ENCODE results near the gene UGT3A2.
"Not testable (repeated sequence)": the region's sequence is repeated elsewhere in the genome, so short reads cannot be mapped to it uniquely, and the experiment has no call there.

The UGT3A2 gene

DNA sequence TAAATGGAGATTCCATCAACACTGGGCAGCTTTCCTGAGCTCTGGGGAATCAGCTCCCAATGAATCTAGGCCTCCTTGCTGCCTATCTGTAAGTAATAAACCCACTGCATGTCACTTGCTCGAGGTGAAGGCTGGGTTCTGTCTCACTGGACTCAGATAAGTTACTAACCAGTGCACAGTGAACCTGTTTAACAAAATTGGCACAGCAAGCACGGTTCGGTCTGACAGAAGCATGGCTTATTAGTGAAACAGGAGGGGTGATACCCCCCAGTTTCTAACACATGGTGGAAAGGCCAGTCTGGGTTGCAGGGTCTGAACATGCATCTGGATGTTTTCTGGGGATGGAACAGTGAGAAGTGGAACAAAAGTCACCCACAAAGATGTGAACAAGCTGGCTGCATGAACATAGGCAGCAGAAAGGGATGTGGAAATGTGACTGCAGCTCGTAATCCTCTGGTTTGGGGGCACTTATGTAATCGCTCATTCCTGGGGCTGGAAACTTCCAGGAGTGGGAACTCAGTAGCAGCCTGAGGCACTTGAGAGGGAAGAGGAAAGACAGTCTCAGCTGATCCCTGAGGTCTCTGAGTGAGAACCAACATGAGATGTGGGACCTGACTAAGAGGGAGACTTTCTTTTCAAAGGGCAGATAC is 37.7 kb downstream of the UGT3A2 start:
- TF ChIP-seq, protein P1, sequence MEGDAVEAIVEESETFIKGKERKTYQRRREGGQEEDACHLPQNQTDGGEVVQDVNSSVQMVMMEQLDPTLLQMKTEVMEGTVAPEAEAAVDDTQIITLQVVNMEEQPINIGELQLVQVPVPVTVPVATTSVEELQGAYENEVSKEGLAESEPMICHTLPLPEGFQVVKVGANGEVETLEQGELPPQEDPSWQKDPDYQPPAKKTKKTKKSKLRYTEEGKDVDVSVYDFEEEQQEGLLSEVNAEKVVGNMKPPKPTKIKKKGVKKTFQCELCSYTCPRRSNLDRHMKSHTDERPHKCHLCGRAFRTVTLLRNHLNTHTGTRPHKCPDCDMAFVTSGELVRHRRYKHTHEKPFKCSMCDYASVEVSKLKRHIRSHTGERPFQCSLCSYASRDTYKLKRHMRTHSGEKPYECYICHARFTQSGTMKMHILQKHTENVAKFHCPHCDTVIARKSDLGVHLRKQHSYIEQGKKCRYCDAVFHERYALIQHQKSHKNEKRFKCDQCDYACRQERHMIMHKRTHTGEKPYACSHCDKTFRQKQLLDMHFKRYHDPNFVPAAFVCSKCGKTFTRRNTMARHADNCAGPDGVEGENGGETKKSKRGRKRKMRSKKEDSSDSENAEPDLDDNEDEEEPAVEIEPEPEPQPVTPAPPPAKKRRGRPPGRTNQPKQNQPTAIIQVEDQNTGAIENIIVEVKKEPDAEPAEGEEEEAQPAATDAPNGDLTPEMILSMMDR (IDR thresholded peaks at IDR 0.05; ENCODE audit: low read depth, low read length) = no peak
- H3K4me3 ChIP-seq (ENCODE audit: low read depth, low read length) = no peak overlapping the region
- no peaks in the 10 kb centered on the region for H3K27me3 ChIP-seq
- no peaks in the 10 kb centered on the region for H3K9me3 ChIP-seq
- no peaks in the 10 kb centered on the region for H3K4me1 ChIP-seq
- DNase-seq = no peak
- no peaks in the 10 kb centered on the region for H3K36me3 ChIP-seq

DNA sequence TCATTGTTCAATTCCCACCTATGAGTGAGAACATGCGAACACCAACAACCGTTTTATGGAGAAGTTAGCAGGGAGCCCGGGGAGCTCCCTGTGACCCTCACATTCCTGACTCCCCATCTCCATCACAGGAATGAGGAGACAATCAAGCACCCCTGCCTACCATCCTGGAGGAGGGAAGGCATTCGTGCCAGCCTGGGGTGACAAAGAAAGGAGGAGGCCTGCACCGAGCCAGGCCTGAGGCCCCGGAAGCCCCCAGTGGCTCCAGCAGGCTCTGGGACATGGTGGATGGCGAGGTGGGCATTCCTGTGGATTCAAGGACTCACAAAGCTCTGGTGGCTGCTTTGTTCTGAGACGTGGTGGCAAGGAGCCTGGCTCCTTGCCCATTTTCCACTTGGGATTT is 39.0 kb downstream of the UGT3A2 start:
- TF ChIP-seq, protein P1 (IDR thresholded peaks at IDR 0.05; ENCODE audit: low read depth, low read length) = no peak
- Histone ChIP-seq H3K36me3 (no peaks in the 10 kb centered on the region), H3K9me3 (no peaks in the 10 kb centered on the region), H3K4me1 (no peaks in the 10 kb centered on the region), H3K27me3 (no peaks in the 10 kb centered on the region), H3K4me3 (ENCODE audit: low read depth, low read length) (no peak overlapping the region)
- no peak for DNase-seq

DNA sequence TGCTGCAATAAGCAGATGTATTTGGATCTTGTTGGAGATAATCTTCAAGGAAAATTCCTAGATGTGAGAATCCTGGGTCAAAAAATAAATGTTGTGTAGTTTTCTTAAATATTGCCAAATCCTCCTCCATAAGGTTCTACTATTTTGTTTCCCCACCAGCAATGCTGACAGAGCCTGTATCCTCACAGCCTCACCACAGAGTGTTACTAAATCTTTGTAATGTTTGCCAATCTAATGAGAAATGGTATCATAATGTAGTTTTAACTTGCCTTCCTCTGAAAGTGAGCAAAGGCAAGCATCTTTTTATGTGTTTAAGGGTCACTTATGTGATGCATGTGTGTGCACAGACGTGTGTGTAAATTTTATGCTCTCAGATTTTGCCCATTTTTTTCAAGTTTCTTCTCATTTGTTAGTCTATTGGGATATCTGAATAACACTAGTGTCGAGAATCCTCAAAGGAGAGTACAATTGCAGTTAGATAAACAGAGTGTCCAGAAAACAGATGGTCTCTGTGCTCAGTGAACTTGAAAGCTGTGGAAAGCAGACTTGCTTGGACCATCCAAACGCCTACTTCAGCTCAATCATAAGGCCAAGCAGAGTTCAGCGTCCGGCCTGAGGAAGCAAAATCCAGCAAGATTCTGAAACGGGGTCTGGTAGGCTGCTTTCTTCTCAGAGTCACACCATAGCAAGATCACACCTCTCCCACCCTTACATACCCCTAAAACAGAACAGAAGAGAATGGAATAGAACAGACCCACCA is 39.8 kb downstream of the UGT3A2 start:
- no peaks in the 10 kb centered on the region for H3K27me3 ChIP-seq
- no peak for DNase-seq
- no peaks in the 10 kb centered on the region for H3K36me3 ChIP-seq
- no peaks in the 10 kb centered on the region for H3K4me1 ChIP-seq
- H3K9me3 ChIP-seq = no peaks in the 10 kb centered on the region
- TF ChIP-seq, protein P1 (IDR thresholded peaks at IDR 0.05; ENCODE audit: low read depth, low read length) = no peak
- H3K4me3 ChIP-seq (ENCODE audit: low read depth, low read length) = no peak overlapping the region

DNA sequence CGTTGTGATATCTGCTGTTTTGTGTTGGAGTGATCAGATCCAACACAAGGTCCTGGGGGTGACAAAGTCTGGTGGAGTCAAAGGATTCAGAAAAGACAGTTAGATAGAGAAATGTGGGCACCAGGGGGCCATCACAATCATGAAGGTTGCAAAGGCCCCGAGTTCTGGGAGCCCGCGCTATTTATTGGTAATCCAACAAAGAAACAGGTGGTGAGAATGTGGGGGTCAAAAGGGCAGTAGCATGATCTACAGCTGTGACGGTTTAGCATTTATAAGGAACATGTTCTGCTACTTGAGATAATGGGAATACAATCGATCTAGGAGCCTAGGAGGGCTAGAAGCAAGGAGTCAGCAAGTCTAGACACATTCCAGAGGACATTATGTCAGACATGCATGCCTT is 44.4 kb downstream of the UGT3A2 start:
- H3K36me3 ChIP-seq; H3K4me3 ChIP-seq (ENCODE audit: low read depth, low read length); H3K9me3 ChIP-seq; H3K4me1 ChIP-seq; DNase-seq; H3K27me3 ChIP-seq: not testable (repeated sequence)

DNA sequence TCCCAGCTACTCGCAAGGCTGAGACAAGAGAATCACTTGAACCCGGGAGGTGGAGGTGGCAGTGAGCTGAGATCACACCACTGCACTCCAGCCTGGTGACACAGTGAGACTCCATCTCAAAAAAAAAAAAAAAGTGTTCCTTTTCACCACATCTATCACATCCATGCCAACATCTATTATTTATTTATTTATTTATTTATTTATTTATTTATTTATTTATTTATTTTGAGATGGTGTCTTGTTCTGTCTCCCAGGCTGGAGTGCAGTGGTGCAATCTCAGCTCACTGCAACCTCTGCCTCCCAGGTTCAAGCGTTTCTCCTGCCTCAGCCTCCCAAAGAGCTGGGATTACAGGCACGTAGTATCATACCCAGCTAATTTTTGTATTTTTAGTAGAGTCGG is 47.1 kb downstream of the UGT3A2 start:
- DNase-seq; H3K9me3 ChIP-seq; H3K4me3 ChIP-seq (ENCODE audit: low read depth, low read length); H3K36me3 ChIP-seq; H3K4me1 ChIP-seq; H3K27me3 ChIP-seq: not testable (repeated sequence)

DNA sequence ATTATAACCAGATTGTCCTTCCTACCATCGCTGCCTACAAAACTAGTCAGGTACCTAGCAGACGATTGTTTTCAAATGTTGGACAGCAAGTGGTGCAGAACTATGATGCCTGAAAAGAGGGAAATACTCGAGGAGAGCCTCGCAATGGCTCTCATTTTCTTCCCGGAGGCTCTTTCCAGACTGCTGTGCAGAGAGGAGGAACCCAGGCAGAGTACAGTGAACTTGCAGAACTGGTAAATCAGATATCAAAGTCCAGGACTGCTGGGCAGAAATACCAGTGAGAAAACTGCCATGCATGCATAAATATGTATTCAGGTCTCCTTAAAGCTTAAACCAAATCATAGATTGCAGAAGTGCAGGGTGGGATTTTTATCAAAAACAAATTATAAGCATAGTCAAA is 49.1 kb downstream of the UGT3A2 start:
- TF ChIP-seq, protein P1 (IDR thresholded peaks at IDR 0.05; ENCODE audit: low read depth, low read length) = no peak
- H3K4me3 ChIP-seq (ENCODE audit: low read depth, low read length) = no peak overlapping the region
- no peaks in the 10 kb centered on the region for H3K9me3 ChIP-seq
- H3K27me3 ChIP-seq = no peaks in the 10 kb centered on the region
- no peaks in the 10 kb centered on the region for H3K4me1 ChIP-seq
- DNase-seq = no peak
- no peaks in the 10 kb centered on the region for H3K36me3 ChIP-seq

DNA sequence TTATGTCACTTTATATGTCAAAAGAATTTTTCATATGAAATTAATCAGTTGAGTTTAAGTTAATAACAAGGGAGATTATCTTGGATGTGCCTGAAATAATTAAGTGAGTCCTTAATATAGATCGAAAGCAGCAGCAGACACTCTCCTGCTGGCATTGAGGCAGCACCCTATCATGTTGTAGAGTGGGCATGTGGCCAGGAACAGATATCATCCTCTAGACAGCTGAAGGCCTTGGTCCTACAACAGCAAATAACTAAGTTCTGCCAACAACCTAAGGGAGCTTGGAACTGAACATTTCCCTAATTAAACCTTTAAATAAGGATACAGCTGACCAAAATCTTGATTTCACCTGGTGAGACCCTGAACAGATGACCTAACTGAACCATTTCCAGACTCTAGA is 49.7 kb downstream of the UGT3A2 start:
- DNase-seq = no peak
- TF ChIP-seq, protein P1 (IDR thresholded peaks at IDR 0.05; ENCODE audit: low read depth, low read length) = no peak
- no peak overlapping the region for H3K4me3 ChIP-seq (ENCODE audit: low read depth, low read length)
- H3K36me3 ChIP-seq = no peaks in the 10 kb centered on the region
- H3K4me1 ChIP-seq = no peaks in the 10 kb centered on the region
- H3K27me3 ChIP-seq = no peaks in the 10 kb centered on the region
- no peaks in the 10 kb centered on the region for H3K9me3 ChIP-seq

Data from BE2C (cell line).